ENCODE results near the gene NPHS2. TPM values are rescaled to one million over a fixed set of nuclear protein-coding genes. Genes with fewer than 3 reads are reported as not detected.

Gene NPHS2
- not detected for total RNA-seq

DNA sequence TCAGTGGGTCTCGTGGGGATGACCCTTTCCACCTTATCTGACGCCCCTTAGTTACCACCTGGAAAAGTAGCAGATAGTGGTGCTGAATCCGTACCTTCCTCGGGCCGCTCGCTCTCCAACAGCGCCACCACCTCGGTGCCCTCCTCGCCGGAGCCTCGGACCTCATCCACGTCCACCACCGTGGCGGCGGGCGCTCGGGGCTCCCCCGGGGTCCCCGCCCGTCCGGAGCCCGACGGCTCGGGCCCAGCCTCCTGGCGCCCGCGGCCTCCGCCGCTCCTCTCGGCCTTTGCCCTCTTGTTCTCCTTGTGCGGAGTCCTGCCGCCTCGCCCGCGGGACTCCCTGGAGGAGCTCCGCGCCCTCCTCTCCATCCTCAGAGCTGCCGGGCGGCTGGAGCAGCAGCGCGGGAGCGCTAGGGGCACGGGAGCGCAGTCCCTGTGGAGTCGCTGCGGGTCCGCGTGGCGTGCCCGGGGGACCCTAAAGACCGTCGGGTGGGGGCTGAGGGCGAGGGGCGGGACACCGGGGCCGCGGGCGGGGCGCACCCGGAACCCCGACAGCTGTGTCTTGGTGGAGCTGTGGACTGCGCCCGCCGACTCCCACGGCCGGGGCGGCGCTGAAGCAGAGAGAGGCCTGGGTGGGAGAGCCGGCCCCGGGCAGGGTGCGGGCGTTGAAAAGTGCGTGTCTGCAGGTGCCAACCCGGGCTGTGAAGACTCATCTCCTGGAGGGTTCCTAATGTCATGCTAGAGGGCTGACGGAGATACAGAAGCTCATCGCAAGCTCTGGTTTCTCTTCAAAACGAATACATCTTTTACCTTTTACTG lies at the start of gene NPHS2:
NPHS2 (minus strand) TSS at position 452 of the 818 bp plus-strand sequence; CDS start at position 368, 84 bp downstream.
- no peak for DNase-seq (ENCODE audit: low spot score in 2 of 2)
- TF ChIP-seq POLR2A (IDR thresholded peaks at IDR 0.05): no peak
- TF ChIP-seq, protein P1, sequence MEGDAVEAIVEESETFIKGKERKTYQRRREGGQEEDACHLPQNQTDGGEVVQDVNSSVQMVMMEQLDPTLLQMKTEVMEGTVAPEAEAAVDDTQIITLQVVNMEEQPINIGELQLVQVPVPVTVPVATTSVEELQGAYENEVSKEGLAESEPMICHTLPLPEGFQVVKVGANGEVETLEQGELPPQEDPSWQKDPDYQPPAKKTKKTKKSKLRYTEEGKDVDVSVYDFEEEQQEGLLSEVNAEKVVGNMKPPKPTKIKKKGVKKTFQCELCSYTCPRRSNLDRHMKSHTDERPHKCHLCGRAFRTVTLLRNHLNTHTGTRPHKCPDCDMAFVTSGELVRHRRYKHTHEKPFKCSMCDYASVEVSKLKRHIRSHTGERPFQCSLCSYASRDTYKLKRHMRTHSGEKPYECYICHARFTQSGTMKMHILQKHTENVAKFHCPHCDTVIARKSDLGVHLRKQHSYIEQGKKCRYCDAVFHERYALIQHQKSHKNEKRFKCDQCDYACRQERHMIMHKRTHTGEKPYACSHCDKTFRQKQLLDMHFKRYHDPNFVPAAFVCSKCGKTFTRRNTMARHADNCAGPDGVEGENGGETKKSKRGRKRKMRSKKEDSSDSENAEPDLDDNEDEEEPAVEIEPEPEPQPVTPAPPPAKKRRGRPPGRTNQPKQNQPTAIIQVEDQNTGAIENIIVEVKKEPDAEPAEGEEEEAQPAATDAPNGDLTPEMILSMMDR (IDR thresholded peaks at IDR 0.05): no peak
- TF ChIP-seq EP300 (IDR thresholded peaks at IDR 0.05): no peak
- no peak for TF ChIP-seq POLR2AphosphoS5 (IDR thresholded peaks at IDR 0.05)
- H3K27ac ChIP-seq: no peak within 1 kb of the TSS
- H3K4me1 ChIP-seq: peaks cover 9% of the 10 kb centered on the region
- no peaks in the 10 kb centered on the region for H3K36me3 ChIP-seq
- no peaks in the 10 kb centered on the region for H3K9me3 ChIP-seq
- WGBS: 8% methylated on average over 25 of the region's 77 CpGs
- H3K27me3 ChIP-seq: peaks cover 54% of the 10 kb centered on the region
- peak within 1 kb of the TSS; percentile 31 for H3K4me3 ChIP-seq

DNA sequence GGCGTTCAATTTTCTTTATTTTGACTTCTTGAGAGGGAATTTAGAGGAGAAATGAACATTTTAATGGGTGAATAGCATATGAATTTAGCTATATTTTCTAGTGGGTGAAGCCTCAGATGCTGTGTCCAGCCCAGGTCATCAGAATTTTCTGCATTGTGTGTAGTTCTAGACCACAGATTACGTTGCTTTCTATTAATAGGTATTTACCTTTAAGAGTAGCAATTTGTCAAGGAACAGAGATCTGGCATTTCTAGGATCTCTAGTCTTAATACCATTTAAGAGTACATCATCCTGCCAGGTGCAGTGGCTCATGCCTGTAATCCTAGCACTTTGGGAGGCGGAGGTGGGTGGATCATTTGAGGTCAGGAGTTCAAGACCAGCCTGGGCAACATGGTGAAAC lies 36.6 kb upstream of the NPHS2 start:
- Histone ChIP-seq H3K27me3 (no peaks in the 10 kb centered on the region), H3K36me3 (no peaks in the 10 kb centered on the region), H3K27ac (no peak overlapping the region), H3K4me1 (no peaks in the 10 kb centered on the region), H3K9me3 (no peaks in the 10 kb centered on the region), H3K4me3 (no peak overlapping the region)
- no peak for DNase-seq (ENCODE audit: low spot score in 2 of 2)
- TF ChIP-seq POLR2A (IDR thresholded peaks at IDR 0.05): no peak
- TF ChIP-seq EP300 (IDR thresholded peaks at IDR 0.05): no peak
- TF ChIP-seq, protein P1 (IDR thresholded peaks at IDR 0.05): no peak
- TF ChIP-seq POLR2AphosphoS5 (IDR thresholded peaks at IDR 0.05): no peak
- WGBS: 83% methylated on average over 3 of the region's 3 CpGs

DNA sequence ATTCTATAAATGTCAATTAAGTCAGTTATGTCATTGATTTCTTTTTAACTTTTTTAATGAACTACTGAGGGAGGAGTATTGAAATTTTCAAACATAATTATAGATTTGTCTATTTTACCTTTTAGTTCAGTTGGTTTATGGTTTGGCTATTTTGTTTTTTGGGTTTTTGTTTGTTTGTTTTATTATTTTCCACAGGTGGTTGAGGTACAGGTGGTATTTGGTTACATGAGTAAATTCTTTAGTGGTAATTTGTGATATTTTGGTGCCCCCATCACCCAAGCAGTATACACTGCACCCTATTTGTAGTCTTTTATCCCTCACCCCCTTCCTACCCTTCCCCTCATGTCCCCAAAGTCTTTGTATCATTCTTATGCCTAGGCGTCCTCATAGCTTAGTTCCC lies 25.3 kb upstream of the NPHS2 start:
- no peaks in the 10 kb centered on the region for H3K9me3 ChIP-seq
- H3K36me3 ChIP-seq: no peaks in the 10 kb centered on the region
- DNase-seq (ENCODE audit: low spot score in 2 of 2): no peak
- H3K27ac ChIP-seq: no peak overlapping the region
- H3K4me3 ChIP-seq: no peak overlapping the region
- TF ChIP-seq EP300 (IDR thresholded peaks at IDR 0.05) (no peak), POLR2AphosphoS5 (IDR thresholded peaks at IDR 0.05) (no peak), POLR2A (IDR thresholded peaks at IDR 0.05) (no peak)
- TF ChIP-seq, protein P1 (IDR thresholded peaks at IDR 0.05): no peak
- WGBS: 88% methylated on average over 1 of the region's 1 CpG
- no peaks in the 10 kb centered on the region for H3K27me3 ChIP-seq
- H3K4me1 ChIP-seq: no peaks in the 10 kb centered on the region

DNA sequence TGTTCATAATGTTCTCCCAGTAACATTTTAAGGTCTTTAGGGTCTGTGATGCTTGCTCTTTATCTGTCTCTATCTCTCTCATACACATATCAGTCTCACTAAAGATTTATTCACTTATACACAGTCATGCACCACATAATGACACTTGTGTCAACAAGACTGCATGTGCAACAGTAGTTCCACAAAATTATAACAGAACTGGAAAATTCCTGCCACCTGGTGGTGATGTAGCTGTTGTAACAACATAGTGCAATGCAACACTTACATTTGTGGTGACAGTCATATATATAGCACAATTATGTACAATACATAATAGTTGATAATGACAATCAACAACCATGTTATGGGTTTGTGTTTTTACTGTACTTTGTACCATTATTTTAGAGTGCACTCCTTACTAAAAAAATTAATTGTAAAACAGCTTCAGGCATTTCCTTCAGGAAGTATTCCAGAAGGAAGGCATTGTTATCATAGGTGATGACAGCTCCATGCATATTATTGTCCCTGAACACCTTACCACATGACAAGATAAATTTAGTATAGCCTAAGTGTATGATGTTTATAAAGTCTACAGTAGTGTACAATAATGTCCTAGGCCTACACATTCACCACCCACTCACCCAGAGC lies 24.0 kb upstream of the NPHS2 start:
- no peaks in the 10 kb centered on the region for H3K4me1 ChIP-seq
- TF ChIP-seq, protein P1 (IDR thresholded peaks at IDR 0.05): peak in 1 of 2 donors; percentile 36
- TF ChIP-seq POLR2AphosphoS5 (IDR thresholded peaks at IDR 0.05): no peak
- no peaks in the 10 kb centered on the region for H3K9me3 ChIP-seq
- H3K27me3 ChIP-seq: no peaks in the 10 kb centered on the region
- no peak overlapping the region for H3K27ac ChIP-seq
- DNase-seq (ENCODE audit: low spot score in 2 of 2): no peak
- H3K4me3 ChIP-seq: no peak overlapping the region
- no peaks in the 10 kb centered on the region for H3K36me3 ChIP-seq

DNA sequence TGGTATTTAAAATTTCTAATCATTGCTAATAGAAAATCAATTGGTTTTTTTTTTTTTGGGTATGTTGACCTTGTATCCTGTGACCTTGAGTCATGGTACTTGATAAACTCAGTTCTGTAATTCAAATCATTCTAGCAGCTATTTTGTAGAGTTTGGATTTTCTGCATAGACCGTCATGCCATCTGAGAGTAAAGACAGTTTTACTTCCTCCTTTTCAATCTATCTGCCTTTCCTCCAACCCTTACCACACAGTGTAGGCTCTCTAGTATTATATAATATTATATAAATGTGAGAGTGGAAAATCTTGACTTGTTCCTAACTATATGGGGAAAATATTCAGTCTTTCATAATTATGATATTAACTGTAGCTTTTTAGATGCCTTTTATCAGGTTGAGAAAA lies 22.9 kb upstream of the NPHS2 start:
- TF ChIP-seq, protein P1 (IDR thresholded peaks at IDR 0.05): no peak
- TF ChIP-seq EP300 (IDR thresholded peaks at IDR 0.05): no peak
- Histone ChIP-seq H3K4me1 (no peaks in the 10 kb centered on the region), H3K27me3 (no peaks in the 10 kb centered on the region), H3K9me3 (no peaks in the 10 kb centered on the region), H3K27ac (no peak overlapping the region), H3K36me3 (no peaks in the 10 kb centered on the region), H3K4me3 (no peak overlapping the region)
- WGBS: 74% methylated on average over 1 of the region's 1 CpG
- no peak for DNase-seq (ENCODE audit: low spot score in 2 of 2)

Data from suprapubic skin (tissue), 4 donors.